Immature natural killer cell (primary cell): ENCODE results near the gene PPP4R4. TPM values are rescaled to one million over a fixed set of nuclear protein-coding genes. Genes with fewer than 3 reads are reported as not detected.

Source experiments
- DNase-seq, 3 donors: peaks; one replicate each; pipeline ENCODE4 v3.0.0; 2022; ENCODE audit warnings: mixed read lengths in 1 of 3
- H3K27ac Mint-ChIP-seq, 6 donors: one replicate each; pipeline ENCODE4 v1.8.0; 2020; ENCODE audit warnings: mixed read lengths in 6 of 6, mild to moderate bottlenecking in 5 of 6, inconsistent platforms in 4 of 6, moderate library complexity in 3 of 6
- H3K27me3 Mint-ChIP-seq, 3 donors: one replicate each; pipeline ENCODE4 v1.8.0; 2020 to 2021; ENCODE audit warnings: low read depth in 3 of 3, mild to moderate bottlenecking in 3 of 3, mixed read lengths in 3 of 3, moderate library complexity in 3 of 3, inconsistent platforms in 1 of 3
- H3K36me3 Mint-ChIP-seq, 3 donors: one replicate each; pipeline ENCODE4 v1.8.0; 2020; ENCODE audit warnings: mixed read lengths in 3 of 3, inconsistent platforms in 2 of 3, mild to moderate bottlenecking in 2 of 3
- H3K4me1 Mint-ChIP-seq, 2 donors: one replicate each; pipeline ENCODE4 v1.8.0; 2020; ENCODE audit warnings: inconsistent platforms in 2 of 2, mild to moderate bottlenecking in 2 of 2, mixed read lengths in 2 of 2, moderate library complexity in 1 of 2
- H3K4me3 Mint-ChIP-seq, 5 donors: one replicate each; pipeline ENCODE4 v1.8.0; 2020; ENCODE audit warnings: mild to moderate bottlenecking in 5 of 5, mixed read lengths in 5 of 5, inconsistent platforms in 3 of 5, moderate library complexity in 3 of 5
- H3K9me3 Mint-ChIP-seq, 6 donors: one replicate each; pipeline ENCODE4 v1.8.0; 2020; ENCODE audit warnings: mild to moderate bottlenecking in 6 of 6, mixed read lengths in 6 of 6, inconsistent platforms in 4 of 6, moderate library complexity in 3 of 6
- polyA plus RNA-seq, 3 donors: library from polyadenylated mRNA; unstranded; fragments of 300-500 nt; fragmentation: Illumina TruSeq; gene quantifications; one replicate each; pipeline ENCODE4 v1.2.3, GENCODE V29; 2021

PPP4R4 gene
- polyA plus RNA-seq, 3 donors from 2014 or later = not detected

- H3K4me3 Mint-ChIP-seq = no peak overlapping the region
- peaks cover 0 to 3% (median 0%) of the 10 kb centered on the region in 3 donors for H3K36me3 Mint-ChIP-seq
- H3K9me3 Mint-ChIP-seq = peaks cover 0 to 4% (median 0%) of the 10 kb centered on the region in 6 donors
- DNase-seq = no peak
- no peak overlapping the region for H3K27ac Mint-ChIP-seq
- no peaks in the 10 kb centered on the region for H3K4me1 Mint-ChIP-seq
- H3K27me3 Mint-ChIP-seq = peaks cover 0 to 3% (median 2%) of the 10 kb centered on the region in 3 donors
Observed at GRCh38 chr14:94298130-94298529, 124.0 kb downstream of the PPP4R4 start.

GRCh38 chr14:94303111-94303510 is 129.0 kb downstream of the PPP4R4 start:
- Mint-ChIP-seq H3K27me3 (peaks cover 0 to 4% (median 3%) of the 10 kb centered on the region in 3 donors), H3K4me1 (peaks cover 15 to 39% of the 10 kb centered on the region in 2 donors), H3K9me3 (peaks cover 0 to 12% (median 6%) of the 10 kb centered on the region in 6 donors), H3K36me3 (peaks cover 0 to 3% (median 0%) of the 10 kb centered on the region in 3 donors), H3K4me3 (no peak overlapping the region), H3K27ac (no peak overlapping the region)
- DNase-seq = no peak

- H3K4me1 Mint-ChIP-seq = peaks cover 15 to 42% of the 10 kb centered on the region in 2 donors
- H3K4me3 Mint-ChIP-seq = no peak overlapping the region
- peaks cover 0 to 18% (median 6%) of the 10 kb centered on the region in 6 donors for H3K9me3 Mint-ChIP-seq
- DNase-seq = no peak
- H3K27me3 Mint-ChIP-seq = peaks cover 0 to 4% (median 3%) of the 10 kb centered on the region in 3 donors
- H3K36me3 Mint-ChIP-seq = peaks cover 0 to 3% (median 0%) of the 10 kb centered on the region in 3 donors
- no peak overlapping the region for H3K27ac Mint-ChIP-seq
Observed at GRCh38 chr14:94304243-94304642, 130.1 kb downstream of the PPP4R4 start.

GRCh38 chr14:94305620-94306019 is 131.5 kb downstream of the PPP4R4 start:
- Mint-ChIP-seq H3K27me3 (peaks cover 0 to 7% (median 0%) of the 10 kb centered on the region in 3 donors), H3K4me1 (peaks cover 15 to 42% of the 10 kb centered on the region in 2 donors)

GRCh38 chr14:94306047-94306978 is 132.2 kb downstream of the PPP4R4 start:
- peaks cover 0 to 10% (median 0%) of the 10 kb centered on the region in 3 donors for H3K27me3 Mint-ChIP-seq
- no peak for DNase-seq
- peaks cover 0 to 18% (median 6%) of the 10 kb centered on the region in 6 donors for H3K9me3 Mint-ChIP-seq
- peaks cover 0 to 3% (median 0%) of the 10 kb centered on the region in 3 donors for H3K36me3 Mint-ChIP-seq
- H3K27ac Mint-ChIP-seq = no peak overlapping the region
- peaks cover 15 to 42% of the 10 kb centered on the region in 2 donors for H3K4me1 Mint-ChIP-seq
- H3K4me3 Mint-ChIP-seq = no peak overlapping the region

More at GRCh38 chr14:94305620-94306019, 131.5 kb downstream of the PPP4R4 start:
- H3K36me3 Mint-ChIP-seq = peaks cover 0 to 3% (median 0%) of the 10 kb centered on the region in 3 donors
- peaks cover 0 to 18% (median 6%) of the 10 kb centered on the region in 6 donors for H3K9me3 Mint-ChIP-seq
- H3K27ac Mint-ChIP-seq = peak overlapping the region in 1 of 6 donors; percentile 38
- peak overlapping the region in 3 of 5 donors; percentile 7 to 53 (median 38) for H3K4me3 Mint-ChIP-seq
- DNase-seq = peak; percentile 7 to 46 (median 12)

- no peak overlapping the region for H3K27ac Mint-ChIP-seq
- no peak overlapping the region for H3K4me3 Mint-ChIP-seq
- peaks cover 0 to 10% (median 0%) of the 10 kb centered on the region in 3 donors for H3K27me3 Mint-ChIP-seq
- peaks cover 15 to 42% of the 10 kb centered on the region in 2 donors for H3K4me1 Mint-ChIP-seq
- peaks cover 0 to 18% (median 6%) of the 10 kb centered on the region in 6 donors for H3K9me3 Mint-ChIP-seq
- peaks cover 0 to 2% (median 0%) of the 10 kb centered on the region in 3 donors for H3K36me3 Mint-ChIP-seq
- no peak for DNase-seq
Observed at GRCh38 chr14:94307410-94307992, 133.4 kb downstream of the PPP4R4 start.

- Mint-ChIP-seq H3K36me3 (no peaks in the 10 kb centered on the region), H3K4me3 (no peak overlapping the region), H3K27me3 (peaks cover 0 to 15% (median 3%) of the 10 kb centered on the region in 3 donors), H3K27ac (no peak overlapping the region), H3K9me3 (peaks cover 0 to 18% (median 5%) of the 10 kb centered on the region in 6 donors), H3K4me1 (peaks cover 14 to 37% of the 10 kb centered on the region in 2 donors)
- no peak for DNase-seq
Observed at GRCh38 chr14:94309721-94310120, 135.6 kb downstream of the PPP4R4 start.

- Mint-ChIP-seq H3K27me3 (peaks cover 0 to 17% (median 3%) of the 10 kb centered on the region in 3 donors), H3K9me3 (peaks cover 0 to 18% (median 5%) of the 10 kb centered on the region in 6 donors), H3K4me1 (peaks cover 9 to 32% of the 10 kb centered on the region in 2 donors), H3K4me3 (no peak overlapping the region), H3K36me3 (no peaks in the 10 kb centered on the region), H3K27ac (no peak overlapping the region)
- no peak for DNase-seq
Observed at GRCh38 chr14:94310248-94310647, 136.1 kb downstream of the PPP4R4 start.

GRCh38 chr14:94312481-94313246 is 138.5 kb downstream of the PPP4R4 start:
- Mint-ChIP-seq H3K27me3 (peaks cover 0 to 12% (median 3%) of the 10 kb centered on the region in 3 donors), H3K36me3 (no peaks in the 10 kb centered on the region), H3K27ac (no peak overlapping the region), H3K4me1 (peaks cover 0 to 8% of the 10 kb centered on the region in 2 donors), H3K9me3 (peaks cover 0 to 10% (median 3%) of the 10 kb centered on the region in 6 donors), H3K4me3 (no peak overlapping the region)
- no peak for DNase-seq

- H3K36me3 Mint-ChIP-seq = no peaks in the 10 kb centered on the region
- no peaks in the 10 kb centered on the region for H3K4me1 Mint-ChIP-seq
- H3K27me3 Mint-ChIP-seq = peaks cover 0 to 12% (median 3%) of the 10 kb centered on the region in 3 donors
Observed at GRCh38 chr14:94313991-94314655, 140.0 kb downstream of the PPP4R4 start.

GRCh38 chr14:94314890-94315289 is 140.8 kb downstream of the PPP4R4 start:
- H3K9me3 Mint-ChIP-seq = peaks cover 0 to 5% (median 0%) of the 10 kb centered on the region in 6 donors
- H3K27me3 Mint-ChIP-seq = peaks cover 0 to 12% (median 3%) of the 10 kb centered on the region in 3 donors
- no peaks in the 10 kb centered on the region for H3K36me3 Mint-ChIP-seq
- no peak for DNase-seq
- H3K4me3 Mint-ChIP-seq = no peak overlapping the region
- no peaks in the 10 kb centered on the region for H3K4me1 Mint-ChIP-seq
- H3K27ac Mint-ChIP-seq = no peak overlapping the region

More at GRCh38 chr14:94313991-94314655, 140.0 kb downstream of the PPP4R4 start:
- H3K27ac Mint-ChIP-seq = no peak overlapping the region
- H3K9me3 Mint-ChIP-seq = peaks cover 0 to 5% (median 0%) of the 10 kb centered on the region in 6 donors
- DNase-seq = no peak
- H3K4me3 Mint-ChIP-seq = no peak overlapping the region

- no peak overlapping the region for H3K27ac Mint-ChIP-seq
- H3K4me3 Mint-ChIP-seq = no peak overlapping the region
- no peaks in the 10 kb centered on the region for H3K4me1 Mint-ChIP-seq
- DNase-seq = no peak
- no peaks in the 10 kb centered on the region for H3K36me3 Mint-ChIP-seq
- H3K9me3 Mint-ChIP-seq = peaks cover 0 to 5% (median 0%) of the 10 kb centered on the region in 6 donors
- H3K27me3 Mint-ChIP-seq = peaks cover 0 to 7% (median 5%) of the 10 kb centered on the region in 3 donors
Observed at GRCh38 chr14:94316692-94317091, 142.6 kb downstream of the PPP4R4 start.
